RWPE1 (cell line): Measurements from ENCODE around the gene KCNK3.

Experiments
- CTCF ChIA-PET: fragments of 350-600 bp; sonication (Branson Sonifier 250); formaldehyde crosslinking; extraction: SDS; loops from one replicate; lab custom pipeline; 2021; lab: Yijun Ruan, JAX
- POLR2A ChIA-PET: fragments of 400-600 bp; formaldehyde crosslinking; extraction: SDS; loops from one replicate; lab custom pipeline; 2020; ENCODE audit warnings: antibody characterized with exemption; ENCODE audit not compliant: low non-redundant PET; lab: Yijun Ruan, JAX
- DNase-seq: peaks from one replicate; pipeline ENCODE4 v3.0.0; 2012; ENCODE audit warnings: low spot score
- H3K27ac ChIP-seq: fragments of 450-650 bp; 2 replicates; pipeline ENCODE4 v1.5.1; 2017
- TF ChIP-seq, protein P1 (sequence below): fragments of 450-650 bp; conservative IDR thresholded peaks from 2 replicates; pipeline ENCODE4 v1.5.1; 2017; ENCODE audit warnings: low read depth, mild to moderate bottlenecking

The KCNK3 gene

DNA sequence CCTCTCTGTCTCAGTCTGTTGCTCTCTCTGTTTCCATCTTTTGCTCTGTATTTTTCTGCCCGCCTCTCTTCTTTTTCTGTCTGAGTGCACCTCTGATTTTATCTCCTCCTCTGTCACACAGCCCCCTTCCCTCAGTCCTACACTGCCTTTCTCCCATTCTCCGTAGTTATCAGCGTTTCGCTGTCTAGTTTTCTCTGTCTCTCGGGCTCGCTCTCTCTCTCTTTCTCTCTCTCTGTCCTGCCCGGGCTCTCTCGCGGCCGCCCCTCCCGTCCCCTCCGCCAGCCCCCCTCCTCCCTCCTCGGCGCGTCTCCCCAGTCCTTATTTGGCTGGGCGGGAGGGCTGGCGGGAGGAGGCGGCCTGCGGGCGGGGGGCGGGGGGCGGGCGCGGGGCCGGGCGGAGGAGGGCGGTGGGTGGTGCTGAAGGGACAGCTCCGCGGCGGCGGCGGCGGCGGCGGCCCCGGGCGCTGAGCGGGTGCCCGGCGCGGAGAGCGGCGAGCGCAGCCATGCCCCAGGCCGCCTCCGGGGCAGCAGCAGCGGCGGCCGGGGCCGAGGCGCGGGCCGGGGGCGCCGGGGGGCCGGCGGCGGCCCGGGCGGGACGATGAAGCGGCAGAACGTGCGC lies at the start of gene KCNK3:
KCNK3 (plus strand) TSS at position 444 of the 618 bp plus-strand sequence; CDS start at position 598, 154 bp downstream.
- TF ChIP-seq, protein P1, sequence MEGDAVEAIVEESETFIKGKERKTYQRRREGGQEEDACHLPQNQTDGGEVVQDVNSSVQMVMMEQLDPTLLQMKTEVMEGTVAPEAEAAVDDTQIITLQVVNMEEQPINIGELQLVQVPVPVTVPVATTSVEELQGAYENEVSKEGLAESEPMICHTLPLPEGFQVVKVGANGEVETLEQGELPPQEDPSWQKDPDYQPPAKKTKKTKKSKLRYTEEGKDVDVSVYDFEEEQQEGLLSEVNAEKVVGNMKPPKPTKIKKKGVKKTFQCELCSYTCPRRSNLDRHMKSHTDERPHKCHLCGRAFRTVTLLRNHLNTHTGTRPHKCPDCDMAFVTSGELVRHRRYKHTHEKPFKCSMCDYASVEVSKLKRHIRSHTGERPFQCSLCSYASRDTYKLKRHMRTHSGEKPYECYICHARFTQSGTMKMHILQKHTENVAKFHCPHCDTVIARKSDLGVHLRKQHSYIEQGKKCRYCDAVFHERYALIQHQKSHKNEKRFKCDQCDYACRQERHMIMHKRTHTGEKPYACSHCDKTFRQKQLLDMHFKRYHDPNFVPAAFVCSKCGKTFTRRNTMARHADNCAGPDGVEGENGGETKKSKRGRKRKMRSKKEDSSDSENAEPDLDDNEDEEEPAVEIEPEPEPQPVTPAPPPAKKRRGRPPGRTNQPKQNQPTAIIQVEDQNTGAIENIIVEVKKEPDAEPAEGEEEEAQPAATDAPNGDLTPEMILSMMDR, result no peak
- H3K27ac ChIP-seq, result no peak within 1 kb of the TSS
- ChIA-PET POLR2A (no interaction called here), CTCF (no interaction called here)
- DNase-seq, result peak; percentile 53

DNA sequence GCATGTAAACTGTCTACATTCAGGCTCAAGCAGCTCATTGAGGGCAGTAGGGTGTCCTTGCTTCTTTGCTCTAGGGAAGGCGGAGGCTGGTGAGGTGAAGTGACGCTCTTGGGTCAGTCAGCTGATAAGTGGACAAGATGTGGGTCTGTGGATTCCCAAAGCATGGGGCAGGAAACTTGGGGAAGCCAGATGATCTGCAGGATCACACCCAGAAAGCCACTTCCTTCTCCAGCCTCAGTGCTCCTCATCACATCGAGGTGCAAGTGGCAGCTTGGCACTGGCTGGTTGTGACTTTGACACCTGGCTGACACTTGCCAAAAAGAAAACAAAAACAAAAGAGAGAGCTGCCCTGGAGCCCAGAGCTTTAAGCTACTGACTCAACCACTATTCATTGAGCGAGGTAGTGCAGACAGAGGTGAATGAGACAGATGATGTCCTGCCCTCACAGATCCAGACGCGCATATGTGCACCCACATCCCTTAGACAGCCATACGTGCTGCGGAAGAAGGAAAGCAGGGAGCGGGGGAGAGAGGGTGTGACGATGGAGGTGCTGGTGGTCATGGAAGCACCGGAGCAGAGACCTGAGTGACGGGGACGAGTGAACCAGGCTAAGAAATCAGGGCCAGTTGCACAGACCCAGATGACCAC lies 48.2 kb upstream of the KCNK3 start:
- ChIA-PET POLR2A (no interaction called here), CTCF (no interaction called here)
- no peak overlapping the region for H3K27ac ChIP-seq
- TF ChIP-seq, protein P1, result no peak
- DNase-seq, result no peak

DNA sequence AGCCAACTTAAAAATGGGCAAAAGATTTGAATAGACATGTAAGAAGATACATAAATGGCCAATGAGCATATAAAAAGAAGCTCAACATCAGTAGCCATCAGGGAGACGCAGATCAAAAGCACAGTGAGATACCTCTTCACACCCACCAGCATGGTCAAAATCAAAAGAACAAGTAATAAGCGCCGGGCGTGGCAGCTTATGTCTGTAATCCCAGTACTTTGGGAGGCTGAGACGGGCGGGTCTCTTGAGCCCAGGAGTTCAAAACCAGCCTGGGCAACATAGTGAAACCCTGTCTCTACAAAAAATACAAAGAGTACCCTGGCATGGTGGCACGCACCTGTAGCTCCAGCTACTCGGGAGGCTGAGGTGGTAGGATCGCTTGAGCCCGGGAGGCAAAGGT lies 46.8 kb upstream of the KCNK3 start:
- no peak for DNase-seq
- ChIA-PET POLR2A (no interaction called here), CTCF (no interaction called here)
- TF ChIP-seq, protein P1, result no peak
- H3K27ac ChIP-seq, result no peak overlapping the region

DNA sequence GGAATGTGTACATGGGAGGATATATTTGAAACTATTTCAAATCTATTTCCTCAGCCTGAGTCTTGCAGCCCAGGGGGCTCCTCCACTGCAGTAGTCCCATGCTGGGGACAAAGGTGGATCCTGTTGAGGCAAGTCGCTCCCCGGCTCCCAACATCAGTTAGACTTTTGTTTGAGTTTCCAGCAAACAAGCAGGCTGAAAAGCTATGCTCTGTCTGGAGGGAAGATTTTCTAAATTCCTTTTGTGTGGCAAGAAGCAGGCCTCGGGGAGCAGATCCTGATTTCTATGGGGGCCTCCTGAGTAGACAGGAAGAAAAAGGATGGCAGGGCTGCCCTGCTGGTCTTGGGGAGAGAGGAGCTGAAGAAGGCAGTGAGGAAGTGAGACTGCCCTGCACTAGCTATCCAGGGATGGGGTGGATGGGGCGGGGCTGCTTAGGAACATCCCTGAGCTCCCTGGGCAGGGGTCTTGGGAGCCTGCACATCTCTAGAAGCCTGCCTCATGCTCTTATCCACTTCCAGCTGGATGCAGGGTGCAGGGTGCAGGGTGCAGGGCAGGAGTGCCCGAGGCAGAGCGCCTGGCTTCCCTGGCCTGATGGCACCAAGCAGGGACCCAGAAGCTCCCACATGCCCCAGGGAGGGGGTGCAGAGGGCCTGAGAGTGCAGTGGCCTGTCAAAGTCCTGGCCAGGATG lies 45.4 kb upstream of the KCNK3 start:
- CTCF ChIA-PET, result no interaction called here
- no peak overlapping the region for H3K27ac ChIP-seq
- DNase-seq, result no peak

DNA sequence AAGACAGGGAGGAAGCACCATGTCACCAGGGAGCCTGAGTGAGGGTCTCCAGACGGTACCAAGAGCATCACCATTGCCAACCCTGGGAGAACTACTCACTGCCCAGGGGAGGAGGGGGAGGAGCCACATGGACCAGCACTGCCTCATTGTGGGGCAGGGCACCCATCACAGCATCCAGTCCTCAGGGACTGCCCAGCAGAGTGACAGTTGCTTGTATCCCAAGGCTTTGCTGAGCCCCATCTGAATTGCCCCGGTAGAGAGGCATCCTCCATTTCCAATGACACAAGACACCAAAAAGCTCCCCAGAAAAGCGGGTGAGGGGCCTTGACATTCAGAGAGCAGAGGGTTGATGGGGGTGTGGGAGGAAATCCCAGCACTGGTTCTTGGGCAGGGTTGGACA lies 44.5 kb upstream of the KCNK3 start:
- ChIA-PET CTCF (no interaction called here), POLR2A (no interaction called here)
- H3K27ac ChIP-seq, result no peak overlapping the region
- no peak for DNase-seq
- TF ChIP-seq, protein P1, result no peak

More for the DNA sequence above, 45.4 kb upstream of the KCNK3 start:
- TF ChIP-seq, protein P1, result no peak
- POLR2A ChIA-PET, result no interaction called here

DNA sequence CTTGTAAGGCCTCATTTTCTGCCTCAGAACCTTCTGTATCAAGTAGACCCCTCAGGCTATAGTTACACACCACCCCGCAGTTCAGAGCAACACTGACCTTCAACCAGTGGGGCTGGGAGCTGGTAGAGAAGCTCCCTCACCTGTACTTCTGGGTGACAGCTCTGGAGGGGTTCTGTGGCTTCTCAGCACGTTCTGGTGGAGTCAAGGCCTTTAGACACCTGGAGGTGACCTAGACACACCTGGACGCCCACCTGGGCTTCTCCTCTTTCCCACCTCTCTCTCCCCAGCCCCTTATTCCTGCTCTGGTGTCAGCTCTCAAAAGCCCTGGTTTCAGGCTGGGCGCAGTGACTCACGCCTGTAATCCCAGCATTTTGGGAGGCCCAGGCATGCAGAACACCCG lies 44.0 kb upstream of the KCNK3 start:
- ChIA-PET POLR2A (no interaction called here), CTCF (no interaction called here)

More for the DNA sequence above, 44.0 kb upstream of the KCNK3 start:
- DNase-seq, result no peak
- no peak overlapping the region for H3K27ac ChIP-seq
- TF ChIP-seq, protein P1, result no peak
